ENCODE measurements around the gene STAG3. TPM values are rescaled to one million over a fixed set of nuclear protein-coding genes. Genes with fewer than 3 reads are reported as not detected.
"Not testable (repeated sequence)": the region's sequence is repeated elsewhere in the genome, so short reads cannot be mapped to it uniquely, and the experiment has no call there.

Gene STAG3
- total and polyA plus RNA-seq, 3 donors from 2014 or later, result 105 to 281 (median 224) TPM

- Histone ChIP-seq H3K4me1 (peaks cover 7% of the 10 kb centered on the region), H3K27me3 (no peaks in the 10 kb centered on the region), H3K9me3 (no peaks in the 10 kb centered on the region), H3K36me3 (ENCODE audit: low read depth, missing control alignments) (no peaks in the 10 kb centered on the region), H3K27ac (no peak overlapping the region), H3K4me3 (no peak overlapping the region)
- intact Hi-C loops (cut with DNase I; ENCODE audit: low total_unique reads), result no loop called here
- no peak for DNase-seq
- TF ChIP-seq CTCF (IDR thresholded peaks at IDR 0.05) (no peak), POLR2A (IDR thresholded peaks at IDR 0.05) (no peak)
- WGBS, 2 donors, result 80 to 89% methylated on average over 7 to 10 of the region's 10 CpGs
These were observed 41.6 kb downstream of the STAG3 start for GRCh38 chr7:100219271-100219737.

GRCh38 chr7:100219801-100220585 is 42.3 kb downstream of the STAG3 start, which contains the start of gene PVRIG:
Gene PVRIG, plus strand, starts transcription at chr7:100219949. Its CDS starts 22 bp downstream, at chr7:100219971.
- H3K4me3 ChIP-seq; H3K4me1 ChIP-seq; H3K27ac ChIP-seq; H3K9me3 ChIP-seq; intact Hi-C loops (cut with DNase I; ENCODE audit: low total_unique reads); H3K27me3 ChIP-seq; DNase-seq; H3K36me3 ChIP-seq (ENCODE audit: low read depth, missing control alignments): not testable (repeated sequence)
- WGBS, 2 donors, result 90 to 100% methylated on average over 2 to 21 of the region's 27 CpGs

GRCh38 chr7:100220586-100221230 is 43.0 kb downstream of the STAG3 start:
- H3K36me3 ChIP-seq (ENCODE audit: low read depth, missing control alignments), result no peaks in the 10 kb centered on the region

GRCh38 chr7:100221231-100221718 is 43.6 kb downstream of the STAG3 start:
- no peak overlapping the region for H3K4me3 ChIP-seq
- intact Hi-C loops (cut with DNase I; ENCODE audit: low total_unique reads), result no loop called here
- TF ChIP-seq POLR2A (IDR thresholded peaks at IDR 0.05) (no peak), CTCF (IDR thresholded peaks at IDR 0.05) (no peak)
- no peak overlapping the region for H3K27ac ChIP-seq
- peaks cover 2% of the 10 kb centered on the region for H3K4me1 ChIP-seq
- no peaks in the 10 kb centered on the region for H3K36me3 ChIP-seq (ENCODE audit: low read depth, missing control alignments)
- no peaks in the 10 kb centered on the region for H3K27me3 ChIP-seq
- DNase-seq, result no peak
- WGBS, 2 donors, result 84 to 85% methylated on average over 4 to 5 of the region's 5 CpGs
- H3K9me3 ChIP-seq, result no peaks in the 10 kb centered on the region

More at GRCh38 chr7:100220586-100221230, 43.0 kb downstream of the STAG3 start:
- Histone ChIP-seq H3K4me1 (peaks cover 7% of the 10 kb centered on the region), H3K27me3 (no peaks in the 10 kb centered on the region), H3K4me3 (no peak overlapping the region), H3K9me3 (no peaks in the 10 kb centered on the region), H3K27ac (no peak overlapping the region)
- no peak for DNase-seq
- WGBS, 2 donors, result 87 to 91% methylated on average over 4 to 22 of the region's 22 CpGs
- intact Hi-C loops (cut with DNase I; ENCODE audit: low total_unique reads), result no loop called here
- TF ChIP-seq POLR2A (IDR thresholded peaks at IDR 0.05) (no peak), CTCF (IDR thresholded peaks at IDR 0.05) (no peak)

- H3K4me1 ChIP-seq, result no peaks in the 10 kb centered on the region
- 78 to 82% methylated on average over 13 to 14 of the region's 14 CpGs for WGBS, 2 donors
- intact Hi-C loops (cut with DNase I; ENCODE audit: low total_unique reads), result no loop called here
- H3K9me3 ChIP-seq, result no peaks in the 10 kb centered on the region
- H3K4me3 ChIP-seq, result no peak overlapping the region
- no peak for TF ChIP-seq CTCF (IDR thresholded peaks at IDR 0.05)
- TF ChIP-seq POLR2A (IDR thresholded peaks at IDR 0.05), result no peak
- DNase-seq, result no peak
- no peaks in the 10 kb centered on the region for H3K27me3 ChIP-seq
- no peaks in the 10 kb centered on the region for H3K36me3 ChIP-seq (ENCODE audit: low read depth, missing control alignments)
- H3K27ac ChIP-seq, result no peak overlapping the region
These were observed 44.2 kb downstream of the STAG3 start for GRCh38 chr7:100221767-100222444.
